NCI-H146 treated with DMSO at 0.1 percent for 48 hours (cell line): ENCODE data around the gene ACTN4.
"Not testable (repeated sequence)": the region's sequence is repeated elsewhere in the genome, so short reads cannot be mapped to it uniquely, and the experiment has no call there.

Experiments used
- DNase-seq: peaks from one replicate; lab custom pipeline; 2025; ENCODE audit not compliant: unreplicated experiment; lab: John Stamatoyannopoulos, UW

The ACTN4 gene

DNA sequence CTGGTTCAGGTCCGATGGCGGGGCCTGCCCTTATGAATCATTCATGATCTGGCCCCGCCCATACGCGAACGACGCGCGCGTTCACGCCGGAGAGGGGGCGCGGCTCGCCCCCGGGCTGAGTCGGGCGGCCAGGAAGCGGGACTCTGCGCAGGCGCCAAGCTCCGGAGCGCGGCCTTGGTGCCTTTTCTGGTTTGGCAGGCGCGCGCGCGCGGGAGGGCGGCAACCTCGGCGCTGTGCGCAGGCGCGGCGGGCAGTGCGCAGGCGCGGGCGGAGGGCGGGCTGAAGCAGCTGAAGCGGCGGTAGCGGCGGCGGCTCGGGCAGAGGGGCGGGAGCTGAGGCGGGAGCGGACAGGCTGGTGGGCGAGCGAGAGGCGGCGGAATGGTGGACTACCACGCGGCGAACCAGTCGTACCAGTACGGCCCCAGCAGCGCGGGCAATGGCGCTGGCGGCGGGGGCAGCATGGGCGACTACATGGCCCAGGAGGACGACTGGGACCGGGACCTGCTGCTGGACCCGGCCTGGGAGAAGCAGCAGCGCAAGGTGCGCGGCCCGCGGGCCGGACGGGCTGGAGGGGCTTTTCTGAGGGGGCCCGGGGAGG lies at the start of gene ACTN4:
TSS of gene ACTN4 (plus strand) at position 282 of the 598 bp plus-strand sequence. CDS start at position 379, 97 bp downstream.
- peak; percentile 86 for DNase-seq

DNA sequence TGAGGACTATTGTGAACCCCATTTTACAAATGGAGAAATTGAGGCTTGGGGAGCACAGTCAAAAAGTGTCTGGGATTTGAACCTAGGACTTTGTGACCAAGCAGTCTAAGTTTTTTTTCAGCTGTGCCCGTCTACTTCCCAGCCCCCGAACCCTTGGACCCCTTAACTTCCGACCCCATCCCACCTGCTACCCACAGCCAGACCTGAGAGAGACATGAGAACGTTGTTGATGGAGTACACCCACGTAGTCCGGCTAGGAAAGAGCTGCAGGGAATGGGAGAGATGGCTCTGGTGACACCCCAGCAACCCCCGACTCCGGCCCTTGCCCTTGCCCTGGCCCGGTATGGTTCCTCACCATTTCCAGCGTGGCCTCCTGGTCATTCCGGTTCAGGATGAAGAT lies 47.7 kb upstream of the ACTN4 start:
- DNase-seq: no peak

DNA sequence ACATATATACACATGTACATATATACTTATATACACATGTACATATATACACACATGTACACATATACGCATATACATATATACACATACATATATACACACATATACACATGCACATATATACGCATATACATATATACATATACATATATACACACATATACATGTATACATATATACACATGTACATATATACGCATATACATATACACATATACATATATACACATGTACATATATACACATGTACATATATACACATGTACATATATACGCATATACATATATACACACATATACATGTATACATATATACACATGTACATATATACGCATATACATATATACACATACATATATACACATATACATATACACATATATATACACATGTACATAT lies 44.6 kb upstream of the ACTN4 start:
- not testable (repeated sequence) for DNase-seq

DNA sequence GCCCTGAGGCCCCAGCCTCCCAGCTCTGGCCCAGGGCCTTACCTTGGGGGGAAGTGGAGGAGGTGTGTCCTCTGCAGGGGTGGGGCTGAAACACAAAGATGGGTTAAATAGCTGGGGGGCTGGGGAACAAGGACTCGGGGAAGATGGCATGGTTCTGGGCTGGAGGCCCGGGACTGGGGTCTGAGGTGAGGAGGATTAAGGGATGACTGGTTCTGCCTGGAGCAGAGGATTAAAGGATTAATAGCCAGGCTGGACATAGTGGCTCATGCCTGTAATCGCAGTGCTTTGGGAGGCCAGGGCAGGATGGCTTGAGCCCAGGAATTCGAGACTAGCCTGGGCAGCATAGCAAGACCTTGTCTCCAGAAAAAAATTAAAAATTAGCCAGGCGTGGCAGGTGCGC lies 41.3 kb upstream of the ACTN4 start:
- DNase-seq: no peak

DNA sequence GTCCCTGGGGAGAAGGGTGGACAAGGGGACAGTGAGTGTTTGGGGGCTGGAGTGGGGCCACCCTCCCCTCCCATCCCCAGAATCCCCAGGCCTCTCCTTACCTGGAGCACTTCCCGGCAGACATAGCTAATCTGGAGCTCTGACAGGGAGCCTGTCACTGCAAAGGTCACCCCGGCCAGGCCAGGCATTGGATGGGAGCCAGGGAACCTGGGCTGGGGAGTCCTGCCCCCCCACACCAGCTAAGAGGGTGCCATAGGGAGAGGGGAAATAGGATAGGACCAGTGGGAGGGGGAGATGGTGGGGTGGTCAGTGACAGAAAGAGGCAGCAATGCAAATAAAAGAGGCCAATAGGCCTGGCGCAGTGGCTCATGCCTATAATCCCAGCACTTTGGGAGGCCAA lies 33.2 kb upstream of the ACTN4 start:
- DNase-seq: no peak

DNA sequence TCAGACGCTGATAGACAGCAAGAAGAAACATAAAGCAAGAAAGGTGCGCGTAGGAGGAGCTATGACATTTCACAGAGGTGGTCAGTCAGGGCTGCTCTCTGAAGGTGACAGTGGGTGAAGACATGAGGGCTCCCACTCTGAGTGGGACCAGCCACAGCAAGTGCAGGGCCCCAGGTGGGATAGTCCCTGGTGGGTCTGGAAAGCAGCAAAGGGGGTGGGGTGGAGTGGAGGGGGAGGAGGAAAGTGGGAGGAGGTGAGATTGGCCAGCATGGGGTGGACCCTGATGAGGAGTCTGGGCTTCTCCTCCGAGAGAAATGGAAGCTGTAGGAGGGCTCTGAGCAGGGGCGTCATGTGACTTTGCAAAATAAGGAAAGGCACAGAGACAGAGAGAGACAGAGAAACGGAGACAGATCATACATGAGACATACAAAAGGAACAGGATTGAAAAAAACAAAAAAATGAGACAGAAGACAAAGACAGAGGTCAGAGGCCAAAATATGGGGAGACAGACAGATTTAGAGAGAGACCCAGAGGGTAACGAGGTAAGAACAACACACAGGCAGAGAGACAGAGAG lies 32.4 kb upstream of the ACTN4 start:
- no peak for DNase-seq

DNA sequence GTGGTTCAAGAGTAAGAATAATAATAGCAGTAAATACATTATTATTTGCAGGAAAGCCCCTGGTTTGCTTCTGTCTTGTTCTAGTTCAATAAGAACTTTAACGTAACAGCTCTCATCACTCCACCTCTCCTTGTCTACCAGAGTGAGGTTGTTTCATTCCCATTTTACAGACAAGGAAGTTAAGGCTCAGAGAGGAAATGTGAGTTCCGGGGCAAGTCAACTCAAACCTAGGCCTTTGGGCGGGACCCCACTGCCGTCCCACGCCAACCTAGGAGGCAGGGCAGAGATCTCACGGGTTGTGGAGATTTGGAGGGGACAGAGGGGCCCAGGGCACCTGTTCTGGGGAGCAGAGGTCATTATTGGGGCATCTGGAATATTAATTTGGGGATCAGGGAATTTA lies 31.2 kb upstream of the ACTN4 start:
- no peak for DNase-seq

DNA sequence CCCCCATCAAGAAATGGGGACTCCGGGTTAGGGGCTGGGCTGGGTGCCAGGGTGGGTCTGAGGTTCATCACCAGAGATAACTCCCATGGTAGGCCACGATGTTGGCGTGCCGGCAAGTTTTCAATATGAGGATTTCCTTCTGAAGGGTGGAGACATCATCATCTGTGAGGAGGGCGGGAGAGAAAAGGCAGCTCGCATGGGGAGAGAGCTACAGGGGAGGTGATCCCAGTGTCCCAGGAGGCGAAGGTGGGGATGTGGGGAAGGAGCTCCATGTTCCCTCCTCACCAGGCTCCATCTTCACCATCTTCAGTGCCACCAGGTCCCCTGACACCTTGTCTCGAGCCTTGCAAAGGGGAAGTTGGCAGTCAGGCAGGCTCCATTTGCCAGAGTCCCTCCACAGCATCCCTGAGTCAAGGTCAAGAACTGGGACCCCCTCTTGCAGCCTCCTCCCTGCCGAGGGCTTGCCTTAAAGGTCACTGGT lies 30.1 kb upstream of the ACTN4 start:
- DNase-seq: no peak

DNA sequence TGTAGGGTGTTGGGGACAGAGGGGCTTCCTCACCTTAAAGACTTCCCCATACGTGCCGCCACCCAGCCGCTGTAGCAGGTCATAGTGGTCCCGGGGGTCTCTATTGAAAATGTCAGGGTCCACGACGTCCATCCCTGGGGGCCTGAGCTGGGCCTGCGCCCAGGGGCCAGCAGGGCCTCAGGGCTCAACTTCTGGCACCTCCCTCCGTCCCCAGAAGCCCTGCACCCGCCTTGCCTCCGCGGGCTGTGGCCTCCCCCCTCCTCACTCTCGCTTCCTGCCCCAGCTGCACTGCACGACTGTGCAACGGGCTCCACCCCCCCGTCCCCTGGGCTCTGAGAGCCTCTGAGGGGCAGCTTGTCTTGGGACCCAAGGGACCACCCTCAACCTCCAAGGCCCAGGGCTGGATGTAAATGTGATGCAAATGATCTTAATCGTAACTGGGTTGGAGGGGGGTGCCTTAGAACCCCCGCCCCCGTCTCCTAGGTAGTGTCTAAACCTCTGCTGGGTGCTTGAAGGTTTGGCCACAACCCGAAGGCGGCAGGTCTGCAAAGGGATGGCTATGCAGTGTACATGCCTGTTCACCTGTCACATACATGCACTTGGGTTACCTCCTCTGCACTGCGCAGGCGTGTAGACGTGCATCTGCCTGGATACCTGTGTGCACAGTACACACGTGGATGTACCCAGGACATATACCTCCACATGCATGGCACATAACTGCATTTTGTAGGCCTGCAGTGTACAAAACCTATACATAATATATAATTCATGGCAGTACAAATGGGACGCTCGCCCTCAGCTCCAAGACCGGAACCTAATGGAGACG lies 29.5 kb upstream of the ACTN4 start, which contains the start of gene MAP4K1:
TSS of gene MAP4K1 (minus strand) at position 190 of the 826 bp plus-strand sequence. CDS start at position 132, 58 bp downstream.
- no peak for DNase-seq

DNA sequence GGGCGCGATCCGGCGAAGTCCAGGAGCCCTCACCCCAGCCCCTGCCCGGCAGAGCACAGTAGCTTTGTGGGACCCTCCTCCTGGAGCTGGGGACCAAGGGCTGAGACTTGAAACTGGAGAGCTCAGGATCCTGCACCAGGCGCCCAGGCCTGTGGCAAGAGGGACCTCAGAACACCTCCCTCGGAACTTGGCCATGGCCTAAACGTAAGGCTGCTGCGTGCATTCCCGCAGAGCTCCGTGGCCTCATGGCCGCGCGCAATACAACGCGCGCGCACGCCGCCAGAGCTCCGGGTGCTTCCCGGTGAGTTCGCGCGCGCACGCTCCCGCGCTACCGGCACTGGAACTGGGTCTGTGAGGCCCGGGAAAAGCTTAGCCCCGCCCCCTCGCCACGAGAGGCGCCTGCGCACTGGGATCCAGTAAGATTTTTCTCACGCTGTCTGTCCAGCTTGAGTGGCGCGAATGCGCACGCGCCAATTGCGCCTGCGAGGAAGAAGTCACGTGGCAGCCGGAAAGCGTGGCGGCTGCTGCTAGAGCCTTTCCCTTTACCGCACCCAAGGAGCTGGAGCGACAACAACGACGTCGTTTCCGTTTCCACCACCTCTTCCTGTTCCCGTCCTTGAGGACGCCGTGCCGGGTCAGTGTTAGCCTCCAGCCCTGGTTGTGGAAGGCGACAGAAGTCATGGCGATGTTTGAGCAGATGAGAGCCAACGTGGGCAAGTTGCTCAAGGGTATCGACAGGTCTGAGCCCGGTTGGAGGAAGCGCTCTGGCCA lies 28.7 kb upstream of the ACTN4 start, which contains the start of gene EIF3K:
TSS of gene EIF3K (plus strand) at position 599 of the 771 bp plus-strand sequence. CDS start at position 680, 81 bp downstream.
- peak; percentile 95 for DNase-seq

DNA sequence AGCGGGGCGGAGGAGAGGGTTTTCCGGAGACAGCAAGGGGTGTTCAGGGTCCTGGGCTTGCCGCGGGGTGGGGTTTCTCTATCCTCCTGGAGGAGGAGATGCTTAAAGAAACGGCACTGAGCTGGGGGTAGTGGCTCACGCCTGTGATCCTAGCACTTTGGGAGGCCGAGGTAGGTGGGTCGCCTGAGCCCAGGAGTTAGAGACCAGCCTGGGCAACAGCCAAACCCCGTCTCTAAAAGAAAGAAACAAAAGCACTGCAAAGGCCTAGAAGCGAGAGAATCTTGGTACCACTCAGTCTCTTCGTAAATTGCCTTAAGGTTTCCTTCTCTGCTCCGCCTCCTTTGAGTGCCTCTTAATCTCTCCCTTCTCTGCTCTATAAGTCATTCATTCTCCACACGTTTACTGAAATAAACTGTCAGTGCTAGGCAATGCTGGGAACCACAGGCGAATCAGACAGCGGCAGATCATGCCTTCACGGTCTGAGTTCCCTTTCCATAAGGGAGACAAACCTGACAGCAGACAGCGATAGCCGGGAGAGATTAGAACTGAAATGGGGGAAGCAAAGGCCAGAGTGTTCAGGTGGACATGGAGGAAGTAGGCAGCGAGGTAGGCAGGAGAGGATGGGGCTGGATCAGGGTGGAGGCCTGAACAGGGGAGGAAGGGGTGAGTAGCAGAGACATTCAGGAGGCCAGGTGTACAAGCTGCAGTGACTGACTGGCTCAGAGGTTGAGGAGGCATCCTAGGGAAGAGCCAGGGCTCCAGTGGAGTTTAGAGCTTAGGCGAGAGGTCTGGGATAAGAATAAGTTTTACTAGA lies 27.9 kb upstream of the ACTN4 start:
- no peak for DNase-seq

DNA sequence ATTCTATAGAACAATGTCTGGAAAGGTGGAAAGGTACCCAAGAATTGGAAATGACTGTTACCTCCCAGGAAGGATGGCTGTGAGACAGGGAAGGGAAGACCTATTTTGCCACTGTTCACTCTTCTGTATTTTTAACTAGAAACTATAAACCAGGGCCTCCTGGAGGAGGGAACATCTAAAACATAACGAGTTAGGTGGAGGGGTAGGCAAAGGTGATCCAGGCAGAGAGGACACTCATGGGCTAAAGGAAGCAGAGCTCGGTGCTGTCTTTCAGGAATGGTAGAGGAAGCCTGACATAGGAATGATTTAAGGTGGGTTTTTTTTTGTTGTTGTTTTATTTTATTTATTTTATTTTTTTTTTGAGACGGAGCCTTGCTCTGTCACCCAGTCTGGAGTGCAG lies 22.6 kb upstream of the ACTN4 start:
- no peak for DNase-seq

DNA sequence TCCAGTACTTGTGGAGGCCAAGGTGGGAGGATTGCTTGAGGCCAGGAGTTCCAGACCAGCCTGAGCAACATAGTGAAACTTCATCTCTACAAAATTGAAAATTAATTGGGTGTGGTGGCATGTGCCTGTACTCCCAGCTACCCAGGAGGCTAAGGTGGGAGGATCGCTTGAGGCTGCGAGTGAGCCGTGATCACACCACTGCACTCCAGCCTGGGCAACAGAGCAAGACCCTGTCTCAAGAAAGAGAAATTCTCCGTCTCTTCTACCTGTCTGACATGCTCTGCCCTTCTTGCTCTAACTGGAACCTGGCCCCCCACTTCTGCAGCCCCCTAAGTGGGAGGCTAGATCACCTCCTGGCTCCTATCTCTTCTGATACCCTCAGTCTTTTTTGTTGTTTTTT lies 21.0 kb upstream of the ACTN4 start:
- no peak for DNase-seq

DNA sequence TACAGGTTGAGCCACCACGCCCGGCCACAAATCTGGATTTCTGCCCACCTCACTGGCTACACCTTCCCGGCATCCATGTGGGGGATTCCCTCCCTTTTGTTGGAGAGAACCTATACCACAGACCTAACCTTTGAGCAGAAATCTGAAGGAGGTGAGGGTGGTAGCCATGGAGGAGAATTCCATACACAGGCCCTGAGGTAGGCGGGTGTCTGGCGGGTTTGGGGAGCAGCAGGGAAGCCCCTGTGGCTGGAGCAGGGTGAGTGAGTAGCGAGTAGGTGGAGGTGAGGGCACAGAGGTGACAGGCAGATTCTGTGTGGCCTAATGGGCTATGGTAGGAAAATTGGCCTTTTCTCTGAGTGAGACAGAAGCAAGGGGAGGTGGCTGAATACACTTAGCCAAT lies 17.9 kb upstream of the ACTN4 start:
- no peak for DNase-seq

DNA sequence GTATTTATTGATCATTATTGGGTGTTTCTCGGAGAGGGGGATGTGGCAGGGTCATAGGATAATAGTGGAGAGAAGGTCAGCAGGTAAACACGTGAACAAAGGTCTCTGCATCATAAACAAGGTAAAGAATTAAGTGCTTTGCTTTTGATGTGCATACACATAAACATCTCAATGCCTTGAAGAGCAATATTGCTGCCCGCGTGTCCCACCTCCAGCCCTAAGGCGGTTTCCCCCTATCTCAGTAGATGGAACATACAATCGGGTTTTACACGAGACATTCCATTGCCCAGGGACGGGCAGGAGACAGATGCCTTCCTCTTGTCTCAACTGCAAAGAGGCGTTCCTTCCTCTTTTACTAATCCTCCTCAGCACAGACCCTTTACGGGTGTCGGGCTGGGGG lies 16.1 kb upstream of the ACTN4 start:
- not testable (repeated sequence) for DNase-seq

DNA sequence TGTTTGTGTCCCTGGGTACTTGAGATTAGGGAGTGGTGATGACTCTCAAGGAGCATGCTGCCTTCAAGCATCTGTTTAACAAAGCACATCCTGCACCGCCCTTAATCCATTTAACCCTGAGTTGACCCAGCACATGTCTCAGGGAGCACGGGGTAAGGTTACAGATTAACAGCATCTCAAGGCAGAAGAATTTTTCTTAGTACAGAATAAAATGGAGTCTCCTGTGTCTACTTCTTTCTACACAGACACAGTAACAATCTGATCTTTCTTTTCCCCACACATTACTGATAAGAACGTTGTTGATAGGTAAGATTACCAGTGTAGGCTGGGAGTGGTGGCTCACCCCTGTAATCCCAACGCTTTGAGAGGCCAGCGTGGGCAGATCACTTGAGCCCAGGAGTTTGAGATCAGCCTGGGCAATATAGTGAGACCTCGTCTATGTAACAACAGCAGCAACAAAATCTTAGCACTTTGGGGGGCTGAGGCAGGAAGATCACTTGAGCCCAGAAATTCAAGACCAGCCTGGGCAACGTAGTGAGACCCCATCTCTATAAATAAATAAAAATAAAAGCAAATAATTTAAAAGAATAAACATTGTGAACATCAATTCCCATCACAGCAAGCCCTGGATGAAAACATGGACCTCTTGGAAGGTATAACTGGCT lies 15.5 kb upstream of the ACTN4 start:
- not testable (repeated sequence) for DNase-seq

DNA sequence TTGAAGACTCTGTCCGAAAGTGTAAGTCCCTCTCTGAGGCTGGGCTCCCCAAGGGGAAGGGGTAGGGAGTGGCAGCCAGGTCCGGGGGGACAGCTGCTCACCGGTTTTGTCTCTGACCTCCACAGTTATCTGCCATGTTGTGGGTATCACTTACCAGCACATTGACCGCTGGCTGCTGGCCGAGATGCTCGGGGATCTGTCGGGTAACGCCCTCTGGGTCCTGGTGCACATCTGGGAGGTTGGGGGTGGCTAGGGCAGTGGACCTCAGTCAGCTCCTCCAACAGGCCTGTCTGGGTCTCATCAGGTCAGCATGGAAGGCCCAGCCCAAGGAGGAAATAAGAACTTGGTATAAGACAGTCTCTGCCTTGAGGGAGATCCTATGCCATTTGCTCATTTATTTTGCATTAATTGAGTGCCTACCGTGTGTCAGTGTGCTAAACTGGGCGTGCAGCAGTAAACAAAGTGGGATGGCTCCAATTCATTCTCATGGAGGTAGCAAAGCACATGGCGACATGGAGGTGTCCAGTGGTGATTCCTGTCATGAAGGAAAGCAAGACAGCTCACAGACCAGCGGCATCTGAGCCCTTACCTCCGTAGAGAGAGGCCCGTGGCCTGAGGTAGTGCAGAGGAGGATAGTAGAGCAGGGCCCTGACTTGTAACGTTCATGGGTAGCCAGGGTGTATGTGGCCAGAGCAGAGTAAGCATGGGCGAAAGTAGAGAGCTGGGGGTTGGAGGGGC lies 14.8 kb upstream of the ACTN4 start:
- no peak for DNase-seq

DNA sequence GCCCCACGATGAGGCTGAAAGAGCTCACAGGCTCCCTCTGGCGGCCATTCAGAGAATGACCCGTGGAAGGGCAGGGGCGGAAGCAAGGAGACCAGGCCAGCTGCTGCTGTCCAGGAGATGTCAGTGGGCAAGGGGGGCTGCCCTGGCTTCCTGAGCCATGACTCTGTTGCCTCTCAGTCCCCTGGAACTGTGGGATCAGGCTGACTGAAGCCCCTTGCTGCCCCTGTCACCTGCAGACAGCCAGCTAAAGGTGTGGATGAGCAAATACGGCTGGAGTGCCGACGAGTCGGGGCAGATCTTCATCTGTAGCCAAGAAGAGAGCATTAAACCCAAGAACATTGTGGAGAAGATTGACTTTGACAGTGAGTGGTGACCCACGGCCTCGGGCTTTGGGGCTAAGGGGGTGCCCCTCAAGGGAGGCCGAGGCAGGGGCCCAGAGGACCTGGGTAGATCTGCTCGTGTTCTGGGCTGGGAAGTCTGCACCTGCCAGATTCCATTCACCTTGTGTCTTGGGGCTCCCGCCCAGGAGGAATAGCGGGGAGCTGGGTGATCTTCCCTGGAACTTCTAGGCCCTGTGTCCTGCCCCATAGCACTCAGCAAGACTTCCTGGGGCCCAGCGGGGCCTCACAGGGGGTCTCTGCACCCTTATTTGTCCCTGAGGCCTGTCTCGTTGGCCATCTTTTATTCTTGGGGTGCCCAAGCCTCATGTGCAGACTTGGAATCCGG lies 12.5 kb upstream of the ACTN4 start:
- peak; percentile 12 for DNase-seq
